DND-41 (cell line): ENCODE data around the gene SPART.

Source experiments
- CTCF ChIP-seq: IDR thresholded peaks from 2 replicates; pipeline ENCODE4 v1.5.1; 2012; ENCODE audit warnings: borderline replicate concordance, low read length, moderate library complexity, mild to moderate bottlenecking; ENCODE audit not compliant: poor library complexity, severe bottlenecking; ENCODE audit errors: extremely low read depth
- EZH2 ChIP-seq: IDR thresholded peaks from 3 replicates; pipeline ENCODE4 v1.6.1; 2012; ENCODE audit warnings: borderline replicate concordance, low read depth, mild to moderate bottlenecking, moderate library complexity, low read length, inconsistent platforms; ENCODE audit not compliant: severe bottlenecking

GRCh38 chr13:36313047-36313969 lies 32.9 kb downstream of the SPART start:
- TF ChIP-seq CTCF (no peak), EZH2 (no peak)
